Subcutaneous preadipocyte (primary cell): ENCODE data around the gene PROC. TPM values are rescaled to one million over a fixed set of nuclear protein-coding genes. Genes with fewer than 3 reads are reported as not detected.

Experiments
- small RNA-seq: library from RNA; depleted of rRNA; stranded (forward); fragments of <200 nt; gene quantifications from one replicate; pipeline ENCODE3, GENCODE V24; 2012
- total RNA-seq: library from RNA; depleted of rRNA; stranded (reverse); fragments of >200 nt; gene quantifications from 2 replicates; pipeline ENCODE4 v1.2.3, GENCODE V29; 2012

PROC gene
- not detected in 2 replicates for total RNA-seq

GRCh38 chr2:127418300-127419111, at the start of gene PROC:
TSS of gene PROC (plus strand) at chr2:127418427. CDS start at chr2:127419943, 1,516 bp downstream.

GRCh38 chr2:127387655-127388422, 30.4 kb upstream of the PROC start, which contains the start of gene MAP3K2:
TSS of gene MAP3K2 (minus strand) at chr2:127387975. CDS start at chr2:127343129, 44,846 bp downstream.

Small RNA genes within 50 kb of the gene (small RNA-seq; reads per million reads assigned to genes)
- gene MIR4783 (not detected), gene RNU4-48P (not detected)

Other genes with a start within 250 kb of the PROC start
- under 0.01 TPM in 1 of 2 replicates, not detected in the other for gene CYP27C1, start 198.1 kb upstream of the PROC start, total RNA-seq
- gene ERCC3, start 124.3 kb upstream of the PROC start, total RNA-seq: 37.1 and 38.3 TPM in 2 replicates
- 19.8 and 32.3 TPM in 2 replicates for gene MAP3K2, start 30.5 kb upstream of the PROC start, total RNA-seq
- 25.7 and 30.3 TPM in 2 replicates for gene IWS1, start 108.1 kb downstream of the PROC start, total RNA-seq
- gene MYO7B, start 117.3 kb downstream of the PROC start, total RNA-seq: 0.37 TPM in 1 of 2 replicates, not detected in the other
- not detected in 2 replicates for gene GPR17, start 227.7 kb downstream of the PROC start, total RNA-seq